WTC11 (cell line): ENCODE results near the gene CCDC88B. TPM values are rescaled to one million over a fixed set of nuclear protein-coding genes. Genes with fewer than 3 reads are reported as not detected.

Source experiments
- ATAC-seq: fragments of 200-7000 bp; cut with Tn5 transposase; 2 replicates; pipeline ENCODE4 v1.10.0; 2021; ENCODE audit warnings: mild to moderate bottlenecking, moderate library complexity
- CTCF ChIA-PET: fragments of 300-600 bp; sonication (Branson Sonifier 250); formaldehyde crosslinking; loops from one replicate; lab custom pipeline; 2021; ENCODE audit warnings: antibody characterized with exemption; lab: Charles Lee
- POLR2A ChIA-PET: fragments of 350-600 bp; sonication (Branson Sonifier 250); formaldehyde crosslinking; loops from one replicate; lab custom pipeline; 2021; ENCODE audit warnings: antibody characterized with exemption; lab: Charles Lee
- DNase-seq: peaks from one replicate; pipeline ENCODE4 v3.0.0; 2021; ENCODE audit warnings: low spot score
- H3K27ac Mint-ChIP-seq: 2 replicates; pipeline ENCODE4 v1.8.0; 2021; ENCODE audit warnings: mixed read lengths
- H3K27me3 Mint-ChIP-seq: 2 replicates; pipeline ENCODE4 v1.8.0; 2021; ENCODE audit warnings: low read depth, mild to moderate bottlenecking, moderate library complexity, mixed read lengths
- H3K36me3 Mint-ChIP-seq: 2 replicates; pipeline ENCODE4 v1.8.0; 2021; ENCODE audit warnings: mixed read lengths
- H3K4me1 Mint-ChIP-seq: 2 replicates; pipeline ENCODE4 v1.8.0; 2022; ENCODE audit warnings: mixed read lengths
- H3K4me3 Mint-ChIP-seq: 2 replicates; pipeline ENCODE4 v1.8.0; 2021; ENCODE audit warnings: mild to moderate bottlenecking, moderate library complexity, mixed read lengths
- H3K9me3 Mint-ChIP-seq: 2 replicates; pipeline ENCODE4 v1.8.0; 2021; ENCODE audit warnings: mixed read lengths
- FOXK1 ChIP-seq: sonication (generic); formaldehyde crosslinking; IDR thresholded peaks from 2 replicates; pipeline ENCODE4 v1.8.0; 2022; ENCODE audit warnings: mild to moderate bottlenecking, moderate library complexity, missing genetic modification reagents
- NR2C2 ChIP-seq: sonication (generic); formaldehyde crosslinking; IDR thresholded peaks from 2 replicates; pipeline ENCODE4 v1.8.0; 2022; ENCODE audit warnings: mild to moderate bottlenecking, missing genetic modification reagents
- PRRX2 ChIP-seq: fragments of 250-450 bp; sonication (Bioruptor Pico); IDR thresholded peaks from 2 replicates; pipeline ENCODE4 v1.8.0; 2021; ENCODE audit warnings: mild to moderate bottlenecking
- SP1 ChIP-seq: sonication (generic); formaldehyde crosslinking; conservative IDR thresholded peaks from 2 replicates; pipeline ENCODE4 v1.8.1; 2022; ENCODE audit warnings: missing genetic modification reagents
- ZNF317 ChIP-seq: sonication (generic); formaldehyde crosslinking; IDR thresholded peaks from 2 replicates; pipeline ENCODE4 v1.8.1; 2023; ENCODE audit warnings: low read depth, mild to moderate bottlenecking, moderate library complexity, missing genetic modification reagents, borderline replicate concordance
- ZNF671 ChIP-seq: fragments of 250-450 bp; sonication (Bioruptor Pico); IDR thresholded peaks from 2 replicates; pipeline ENCODE4 v1.8.0; 2021; ENCODE audit warnings: mild to moderate bottlenecking
- total RNA-seq: library from RNA; stranded (reverse); gene quantifications from 3 replicates; pipeline ENCODE4 v1.2.3, GENCODE V29; 2021
- TF ChIP-seq, protein P1 (sequence below): sonication (generic); formaldehyde crosslinking; IDR thresholded peaks from 2 replicates; pipeline ENCODE4 v1.8.0; 2022; ENCODE audit warnings: missing genetic modification reagents
- TF ChIP-seq, protein P2 (sequence below): sonication (generic); formaldehyde crosslinking; IDR thresholded peaks from 2 replicates; pipeline ENCODE4 v1.8.1; 2023; ENCODE audit warnings: mild to moderate bottlenecking, missing genetic modification reagents
- TF ChIP-seq, protein P3 (sequence below): sonication (generic); formaldehyde crosslinking; IDR thresholded peaks from 2 replicates; pipeline ENCODE4 v1.8.0; 2022; ENCODE audit warnings: mild to moderate bottlenecking, missing genetic modification reagents
- TF ChIP-seq, protein P4 (sequence below): sonication (generic); formaldehyde crosslinking; IDR thresholded peaks from 2 replicates; pipeline ENCODE4 v1.8.1; 2022; ENCODE audit warnings: low read depth, missing genetic modification reagents, borderline replicate concordance
- TF ChIP-seq, protein P5 (sequence below): sonication (generic); formaldehyde crosslinking; IDR thresholded peaks from 2 replicates; pipeline ENCODE4 v1.8.1; 2023; ENCODE audit warnings: mild to moderate bottlenecking, missing genetic modification reagents, borderline replicate concordance

CCDC88B gene
- total RNA-seq, 1 experiment from 2014 or later, result 17.0 TPM

DNA sequence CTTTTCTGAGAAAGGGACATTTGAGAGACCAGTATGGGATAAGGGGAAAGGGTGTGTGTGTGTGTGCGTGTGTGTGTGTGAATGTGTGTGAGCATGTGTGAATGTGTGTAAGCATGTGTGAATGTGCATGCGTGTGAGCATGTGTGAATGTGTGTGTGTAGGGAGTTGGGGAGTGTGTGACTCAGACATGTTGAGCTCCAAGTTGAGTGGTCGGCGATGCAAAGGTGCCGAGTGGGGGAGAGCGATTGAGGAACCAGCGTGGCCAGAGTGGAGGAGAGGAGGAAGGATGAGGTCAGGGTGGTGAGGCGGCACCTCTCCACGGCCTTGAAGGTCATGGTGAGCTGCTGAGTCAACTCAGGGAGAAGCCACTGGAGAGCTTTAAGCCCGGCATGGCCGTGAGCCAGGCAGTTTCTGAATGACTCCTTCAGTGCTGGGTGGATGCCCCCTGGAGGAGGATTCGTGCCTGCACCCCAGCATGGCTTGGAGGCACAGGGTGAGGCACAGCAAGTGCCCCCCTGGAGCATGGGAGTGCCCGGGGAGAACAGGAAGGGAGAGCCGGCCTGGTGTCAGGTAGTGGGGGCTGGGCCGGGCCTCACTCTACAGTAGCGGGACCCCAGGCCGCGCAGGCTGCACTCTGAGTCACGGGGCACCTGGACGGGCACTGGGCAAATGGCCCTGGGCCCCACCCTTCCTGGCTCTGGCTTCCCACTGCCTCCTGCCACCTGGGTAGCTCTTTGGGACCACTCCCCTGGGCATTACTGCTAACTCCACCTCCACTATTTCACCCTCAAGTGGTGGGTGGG lies 8.2 kb upstream of the CCDC88B start (continued):
- TF ChIP-seq, protein P1, sequence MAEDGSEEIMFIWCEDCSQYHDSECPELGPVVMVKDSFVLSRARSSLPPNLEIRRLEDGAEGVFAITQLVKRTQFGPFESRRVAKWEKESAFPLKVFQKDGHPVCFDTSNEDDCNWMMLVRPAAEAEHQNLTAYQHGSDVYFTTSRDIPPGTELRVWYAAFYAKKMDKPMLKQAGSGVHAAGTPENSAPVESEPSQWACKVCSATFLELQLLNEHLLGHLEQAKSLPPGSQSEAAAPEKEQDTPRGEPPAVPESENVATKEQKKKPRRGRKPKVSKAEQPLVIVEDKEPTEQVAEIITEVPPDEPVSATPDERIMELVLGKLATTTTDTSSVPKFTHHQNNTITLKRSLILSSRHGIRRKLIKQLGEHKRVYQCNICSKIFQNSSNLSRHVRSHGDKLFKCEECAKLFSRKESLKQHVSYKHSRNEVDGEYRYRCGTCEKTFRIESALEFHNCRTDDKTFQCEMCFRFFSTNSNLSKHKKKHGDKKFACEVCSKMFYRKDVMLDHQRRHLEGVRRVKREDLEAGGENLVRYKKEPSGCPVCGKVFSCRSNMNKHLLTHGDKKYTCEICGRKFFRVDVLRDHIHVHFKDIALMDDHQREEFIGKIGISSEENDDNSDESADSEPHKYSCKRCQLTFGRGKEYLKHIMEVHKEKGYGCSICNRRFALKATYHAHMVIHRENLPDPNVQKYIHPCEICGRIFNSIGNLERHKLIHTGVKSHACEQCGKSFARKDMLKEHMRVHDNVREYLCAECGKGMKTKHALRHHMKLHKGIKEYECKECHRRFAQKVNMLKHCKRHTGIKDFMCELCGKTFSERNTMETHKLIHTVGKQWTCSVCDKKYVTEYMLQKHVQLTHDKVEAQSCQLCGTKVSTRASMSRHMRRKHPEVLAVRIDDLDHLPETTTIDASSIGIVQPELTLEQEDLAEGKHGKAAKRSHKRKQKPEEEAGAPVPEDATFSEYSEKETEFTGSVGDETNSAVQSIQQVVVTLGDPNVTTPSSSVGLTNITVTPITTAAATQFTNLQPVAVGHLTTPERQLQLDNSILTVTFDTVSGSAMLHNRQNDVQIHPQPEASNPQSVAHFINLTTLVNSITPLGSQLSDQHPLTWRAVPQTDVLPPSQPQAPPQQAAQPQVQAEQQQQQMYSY, result no peak

DNA sequence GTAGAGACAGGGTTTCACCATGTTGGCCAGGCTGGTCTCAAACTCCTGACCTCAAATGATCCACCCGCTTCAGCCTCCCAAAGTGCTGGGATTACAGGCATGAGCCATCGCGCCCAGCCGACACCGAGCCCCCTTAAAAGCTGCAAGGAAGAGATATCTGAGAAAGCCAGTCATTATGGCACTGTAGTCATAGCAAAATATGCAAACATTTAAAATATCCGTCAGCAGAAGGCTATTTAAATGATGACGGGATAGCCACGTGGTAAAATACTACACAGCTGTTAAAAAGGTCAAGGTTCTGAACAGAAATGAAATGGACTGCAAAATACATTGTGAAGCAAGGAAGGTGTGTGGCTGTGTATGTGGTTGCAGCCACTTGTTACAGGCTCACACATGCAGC lies 6.4 kb upstream of the CCDC88B start:
- ChIA-PET POLR2A (no interaction called here), CTCF (interaction anchor here (4.1 to 4.8 kb wide), 3 partner anchors 8 to 29 kb away, joined by 23 to 118 read pairs (median 70); partner anchors contain the start of genes CCDC88B and ESRRA)
- ATAC-seq, result no peak
- H3K4me1 Mint-ChIP-seq, result peaks cover 10% of the 10 kb centered on the region
- H3K9me3 Mint-ChIP-seq, result no peaks in the 10 kb centered on the region
- no peak for DNase-seq
- no peak overlapping the region for H3K27ac Mint-ChIP-seq
- no peak overlapping the region for H3K4me3 Mint-ChIP-seq
- peaks cover 11% of the 10 kb centered on the region for H3K27me3 Mint-ChIP-seq
- TF ChIP-seq ZNF317 (CRISPR knock-in tag), result no peak
- TF ChIP-seq SP1 (CRISPR knock-in tag), result no peak
- TF ChIP-seq NR2C2 (CRISPR knock-in tag), result no peak
- TF ChIP-seq, protein P2, sequence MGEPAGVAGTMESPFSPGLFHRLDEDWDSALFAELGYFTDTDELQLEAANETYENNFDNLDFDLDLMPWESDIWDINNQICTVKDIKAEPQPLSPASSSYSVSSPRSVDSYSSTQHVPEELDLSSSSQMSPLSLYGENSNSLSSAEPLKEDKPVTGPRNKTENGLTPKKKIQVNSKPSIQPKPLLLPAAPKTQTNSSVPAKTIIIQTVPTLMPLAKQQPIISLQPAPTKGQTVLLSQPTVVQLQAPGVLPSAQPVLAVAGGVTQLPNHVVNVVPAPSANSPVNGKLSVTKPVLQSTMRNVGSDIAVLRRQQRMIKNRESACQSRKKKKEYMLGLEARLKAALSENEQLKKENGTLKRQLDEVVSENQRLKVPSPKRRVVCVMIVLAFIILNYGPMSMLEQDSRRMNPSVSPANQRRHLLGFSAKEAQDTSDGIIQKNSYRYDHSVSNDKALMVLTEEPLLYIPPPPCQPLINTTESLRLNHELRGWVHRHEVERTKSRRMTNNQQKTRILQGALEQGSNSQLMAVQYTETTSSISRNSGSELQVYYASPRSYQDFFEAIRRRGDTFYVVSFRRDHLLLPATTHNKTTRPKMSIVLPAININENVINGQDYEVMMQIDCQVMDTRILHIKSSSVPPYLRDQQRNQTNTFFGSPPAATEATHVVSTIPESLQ (CRISPR knock-in tag), result no peak
- TF ChIP-seq PRRX2 (CRISPR knock-in tag), result no peak
- TF ChIP-seq, protein P1, result no peak
- no peaks in the 10 kb centered on the region for H3K36me3 Mint-ChIP-seq

DNA sequence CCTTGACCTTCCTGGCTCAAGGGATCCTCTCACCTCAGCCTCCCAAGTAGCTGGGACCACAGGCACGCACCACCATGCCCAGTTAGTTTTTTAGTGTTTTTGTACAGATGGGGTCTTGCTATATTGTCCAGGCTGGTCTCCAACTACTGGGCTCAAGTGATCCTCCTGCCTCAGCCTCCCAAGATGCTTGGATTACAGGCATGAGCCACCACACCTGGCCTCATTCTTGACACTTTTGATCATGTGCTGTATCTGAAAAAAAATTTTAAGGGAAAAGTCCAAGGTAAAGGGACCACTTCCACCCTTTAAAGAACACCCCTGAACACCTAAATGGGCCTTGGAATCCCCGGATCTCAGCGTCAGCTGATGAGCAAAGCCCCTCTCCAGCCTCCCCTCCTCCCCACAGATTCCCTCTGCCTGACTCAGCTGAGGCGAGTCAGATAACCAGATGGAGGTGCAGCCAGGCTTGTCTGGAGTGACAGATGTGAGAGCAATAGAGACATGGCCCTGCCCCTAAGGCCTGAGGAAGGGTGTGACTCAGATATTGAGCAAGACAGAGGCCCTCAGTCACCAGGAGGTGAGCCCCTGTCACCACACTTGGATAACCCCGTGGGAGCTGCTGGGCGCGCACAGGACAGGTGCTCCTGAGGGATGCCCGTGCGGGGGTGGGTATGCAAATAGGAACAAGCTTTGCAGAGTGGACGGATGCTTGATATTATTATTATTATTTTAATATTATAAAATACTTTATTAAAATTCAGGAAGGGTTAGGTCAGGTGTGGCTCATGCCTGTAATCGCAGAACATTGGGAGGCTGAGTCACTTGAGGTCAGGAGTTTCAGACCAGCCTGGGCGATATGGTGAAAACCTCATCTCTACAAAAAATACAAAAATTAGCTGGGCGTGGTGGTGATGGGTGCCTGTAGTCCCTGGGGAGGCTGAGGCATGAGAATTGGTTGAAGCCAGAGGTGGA lies 5.0 kb upstream of the CCDC88B start:
- ATAC-seq (peak; percentile 50), DNase-seq (no peak)
- H3K36me3 Mint-ChIP-seq, result no peaks in the 10 kb centered on the region
- no peaks in the 10 kb centered on the region for H3K9me3 Mint-ChIP-seq
- H3K27ac Mint-ChIP-seq, result no peak overlapping the region
- H3K4me1 Mint-ChIP-seq, result peaks cover 14% of the 10 kb centered on the region
- no peak overlapping the region for H3K4me3 Mint-ChIP-seq
- H3K27me3 Mint-ChIP-seq, result peaks cover 25% of the 10 kb centered on the region
- POLR2A ChIA-PET, result no interaction called here
- CTCF ChIA-PET, result interaction anchor here (13.9 kb wide), 1 partner anchor 18 kb away, joined by 437 read pairs; no protein-coding TSS in a partner anchor
- no peak for TF ChIP-seq PRRX2 (CRISPR knock-in tag)
- TF ChIP-seq, protein P3, sequence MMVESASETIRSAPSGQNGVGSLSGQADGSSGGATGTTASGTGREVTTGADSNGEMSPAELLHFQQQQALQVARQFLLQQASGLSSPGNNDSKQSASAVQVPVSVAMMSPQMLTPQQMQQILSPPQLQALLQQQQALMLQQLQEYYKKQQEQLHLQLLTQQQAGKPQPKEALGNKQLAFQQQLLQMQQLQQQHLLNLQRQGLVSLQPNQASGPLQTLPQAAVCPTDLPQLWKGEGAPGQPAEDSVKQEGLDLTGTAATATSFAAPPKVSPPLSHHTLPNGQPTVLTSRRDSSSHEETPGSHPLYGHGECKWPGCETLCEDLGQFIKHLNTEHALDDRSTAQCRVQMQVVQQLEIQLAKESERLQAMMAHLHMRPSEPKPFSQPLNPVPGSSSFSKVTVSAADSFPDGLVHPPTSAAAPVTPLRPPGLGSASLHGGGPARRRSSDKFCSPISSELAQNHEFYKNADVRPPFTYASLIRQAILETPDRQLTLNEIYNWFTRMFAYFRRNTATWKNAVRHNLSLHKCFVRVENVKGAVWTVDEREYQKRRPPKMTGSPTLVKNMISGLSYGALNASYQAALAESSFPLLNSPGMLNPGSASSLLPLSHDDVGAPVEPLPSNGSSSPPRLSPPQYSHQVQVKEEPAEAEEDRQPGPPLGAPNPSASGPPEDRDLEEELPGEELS (CRISPR knock-in tag), result no peak
- TF ChIP-seq, protein P4, sequence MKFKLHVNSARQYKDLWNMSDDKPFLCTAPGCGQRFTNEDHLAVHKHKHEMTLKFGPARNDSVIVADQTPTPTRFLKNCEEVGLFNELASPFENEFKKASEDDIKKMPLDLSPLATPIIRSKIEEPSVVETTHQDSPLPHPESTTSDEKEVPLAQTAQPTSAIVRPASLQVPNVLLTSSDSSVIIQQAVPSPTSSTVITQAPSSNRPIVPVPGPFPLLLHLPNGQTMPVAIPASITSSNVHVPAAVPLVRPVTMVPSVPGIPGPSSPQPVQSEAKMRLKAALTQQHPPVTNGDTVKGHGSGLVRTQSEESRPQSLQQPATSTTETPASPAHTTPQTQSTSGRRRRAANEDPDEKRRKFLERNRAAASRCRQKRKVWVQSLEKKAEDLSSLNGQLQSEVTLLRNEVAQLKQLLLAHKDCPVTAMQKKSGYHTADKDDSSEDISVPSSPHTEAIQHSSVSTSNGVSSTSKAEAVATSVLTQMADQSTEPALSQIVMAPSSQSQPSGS (CRISPR knock-in tag), result no peak
- TF ChIP-seq, protein P5, sequence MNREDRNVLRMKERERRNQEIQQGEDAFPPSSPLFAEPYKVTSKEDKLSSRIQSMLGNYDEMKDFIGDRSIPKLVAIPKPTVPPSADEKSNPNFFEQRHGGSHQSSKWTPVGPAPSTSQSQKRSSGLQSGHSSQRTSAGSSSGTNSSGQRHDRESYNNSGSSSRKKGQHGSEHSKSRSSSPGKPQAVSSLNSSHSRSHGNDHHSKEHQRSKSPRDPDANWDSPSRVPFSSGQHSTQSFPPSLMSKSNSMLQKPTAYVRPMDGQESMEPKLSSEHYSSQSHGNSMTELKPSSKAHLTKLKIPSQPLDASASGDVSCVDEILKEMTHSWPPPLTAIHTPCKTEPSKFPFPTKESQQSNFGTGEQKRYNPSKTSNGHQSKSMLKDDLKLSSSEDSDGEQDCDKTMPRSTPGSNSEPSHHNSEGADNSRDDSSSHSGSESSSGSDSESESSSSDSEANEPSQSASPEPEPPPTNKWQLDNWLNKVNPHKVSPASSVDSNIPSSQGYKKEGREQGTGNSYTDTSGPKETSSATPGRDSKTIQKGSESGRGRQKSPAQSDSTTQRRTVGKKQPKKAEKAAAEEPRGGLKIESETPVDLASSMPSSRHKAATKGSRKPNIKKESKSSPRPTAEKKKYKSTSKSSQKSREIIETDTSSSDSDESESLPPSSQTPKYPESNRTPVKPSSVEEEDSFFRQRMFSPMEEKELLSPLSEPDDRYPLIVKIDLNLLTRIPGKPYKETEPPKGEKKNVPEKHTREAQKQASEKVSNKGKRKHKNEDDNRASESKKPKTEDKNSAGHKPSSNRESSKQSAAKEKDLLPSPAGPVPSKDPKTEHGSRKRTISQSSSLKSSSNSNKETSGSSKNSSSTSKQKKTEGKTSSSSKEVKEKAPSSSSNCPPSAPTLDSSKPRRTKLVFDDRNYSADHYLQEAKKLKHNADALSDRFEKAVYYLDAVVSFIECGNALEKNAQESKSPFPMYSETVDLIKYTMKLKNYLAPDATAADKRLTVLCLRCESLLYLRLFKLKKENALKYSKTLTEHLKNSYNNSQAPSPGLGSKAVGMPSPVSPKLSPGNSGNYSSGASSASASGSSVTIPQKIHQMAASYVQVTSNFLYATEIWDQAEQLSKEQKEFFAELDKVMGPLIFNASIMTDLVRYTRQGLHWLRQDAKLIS (CRISPR knock-in tag), result no peak
- no peak for TF ChIP-seq ZNF671
- no peak for TF ChIP-seq FOXK1 (CRISPR knock-in tag)
